ENCODE measurements around the gene CREB3L4.

GRCh38 chr1:153985941-153986761 lies 18.4 kb downstream of the CREB3L4 start, which contains the start of gene RAB13:
- TF ChIP-seq CTCF (IDR thresholded peaks at IDR 0.05) = no peak
- TF ChIP-seq POLR2AphosphoS5 (IDR thresholded peaks at IDR 0.05; ENCODE audit: insufficient read depth in 1 of 2, low read depth in 1 of 2) = peak in 1 of 2 donors; percentile 84
